Epithelial cell of prostate (primary cell): ENCODE results near the gene ATAD3A.

Experiments used
- DNase-seq: peaks from one replicate; pipeline ENCODE4 v3.0.0-alpha.2; 2011; ENCODE audit warnings: low read depth, low spot score
- H3K27ac ChIP-seq: fragments of 450-650 bp; 2 replicates; pipeline ENCODE4 v1.5.1; 2017; ENCODE audit warnings: mild to moderate bottlenecking

ATAD3A gene

GRCh38 chr1:1536938-1537546, 25.1 kb downstream of the ATAD3A start:
- DNase-seq, result no peak
- H3K27ac ChIP-seq, result no peak overlapping the region

GRCh38 chr1:1537626-1538250, 25.8 kb downstream of the ATAD3A start:
- DNase-seq, result no peak
- no peak overlapping the region for H3K27ac ChIP-seq

GRCh38 chr1:1538334-1538733, 26.4 kb downstream of the ATAD3A start:
- DNase-seq, result no peak
- no peak overlapping the region for H3K27ac ChIP-seq

- DNase-seq, result no peak
- H3K27ac ChIP-seq, result no peak overlapping the region
Observed at GRCh38 chr1:1538989-1539309, 27.0 kb downstream of the ATAD3A start.

- no peak for DNase-seq
- no peak overlapping the region for H3K27ac ChIP-seq
Observed at GRCh38 chr1:1539310-1540089, 27.5 kb downstream of the ATAD3A start.

GRCh38 chr1:1540090-1540817, 28.3 kb downstream of the ATAD3A start, which contains the start of gene TMEM240:
TMEM240 (minus strand) TSS chr1:1540624; CDS start chr1:1540346, 278 bp downstream.
- DNase-seq, result no peak
- H3K27ac ChIP-seq, result no peak within 1 kb of the TSS

GRCh38 chr1:1540818-1541628, 29.1 kb downstream of the ATAD3A start:
- no peak for DNase-seq
- H3K27ac ChIP-seq, result no peak overlapping the region

- DNase-seq, result no peak
- H3K27ac ChIP-seq, result no peak overlapping the region
Observed at GRCh38 chr1:1541956-1542765, 30.2 kb downstream of the ATAD3A start.

GRCh38 chr1:1542766-1543705, 31.1 kb downstream of the ATAD3A start:
- H3K27ac ChIP-seq, result no peak overlapping the region
- DNase-seq, result no peak

GRCh38 chr1:1543706-1544099, 31.7 kb downstream of the ATAD3A start:
- H3K27ac ChIP-seq, result no peak overlapping the region
- no peak for DNase-seq

- no peak for DNase-seq
- no peak overlapping the region for H3K27ac ChIP-seq
Observed at GRCh38 chr1:1544544-1544943, 32.6 kb downstream of the ATAD3A start.

- DNase-seq, result no peak
- no peak overlapping the region for H3K27ac ChIP-seq
Observed at GRCh38 chr1:1545946-1546737, 34.2 kb downstream of the ATAD3A start.

GRCh38 chr1:1547011-1547410, 35.0 kb downstream of the ATAD3A start:
- no peak overlapping the region for H3K27ac ChIP-seq
- DNase-seq, result no peak

GRCh38 chr1:1547476-1547875, 35.5 kb downstream of the ATAD3A start:
- DNase-seq, result no peak

GRCh38 chr1:1548591-1548990, 36.6 kb downstream of the ATAD3A start:
- H3K27ac ChIP-seq, result no peak overlapping the region
- no peak for DNase-seq

More at GRCh38 chr1:1547476-1547875, 35.5 kb downstream of the ATAD3A start:
- no peak overlapping the region for H3K27ac ChIP-seq

- DNase-seq, result no peak
- H3K27ac ChIP-seq, result no peak overlapping the region
Observed at GRCh38 chr1:1550087-1550486, 38.1 kb downstream of the ATAD3A start.
